Erythroblast (primary cell): Measurements from ENCODE around the gene ZNF563.

Experiments
- GATA1 ChIP-seq: IDR thresholded peaks from 2 replicates; pipeline ENCODE4 v1.6.1; 2011; ENCODE audit warnings: low read depth, mild to moderate bottlenecking, control low read depth, low read length, moderate library complexity
- POLR2A ChIP-seq: IDR thresholded peaks from 2 replicates; pipeline ENCODE4 v1.6.1; 2011; ENCODE audit warnings: mild to moderate bottlenecking, low read length

DNA sequence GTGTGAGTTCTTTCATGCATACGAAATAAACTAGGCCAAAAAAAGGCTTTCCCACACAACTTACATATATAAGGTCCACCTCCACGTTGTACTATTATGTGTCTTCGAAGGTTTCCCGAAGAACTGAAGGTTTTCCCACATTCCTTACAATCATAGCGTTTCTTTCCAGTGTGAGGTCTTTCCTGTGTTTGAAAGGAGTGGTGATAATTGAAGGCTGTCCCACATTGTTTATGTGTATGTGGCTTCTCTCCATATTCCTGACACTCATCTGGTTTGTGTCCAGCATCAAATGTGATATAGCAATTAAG, 17.4 kb upstream of the ZNF563 start:
- TF ChIP-seq POLR2A: no peak
- no peak for TF ChIP-seq GATA1
